DND-41 (cell line): ENCODE measurements around the gene TMLHE.

ENCODE experiments used
- CTCF ChIP-seq: IDR thresholded peaks from 2 replicates; pipeline ENCODE4 v1.5.1; 2012; ENCODE audit warnings: borderline replicate concordance, low read length, moderate library complexity, mild to moderate bottlenecking; ENCODE audit not compliant: poor library complexity, severe bottlenecking; ENCODE audit errors: extremely low read depth
- EZH2 ChIP-seq: IDR thresholded peaks from 3 replicates; pipeline ENCODE4 v1.6.1; 2012; ENCODE audit warnings: borderline replicate concordance, low read depth, mild to moderate bottlenecking, moderate library complexity, low read length, inconsistent platforms; ENCODE audit not compliant: severe bottlenecking

DNA sequence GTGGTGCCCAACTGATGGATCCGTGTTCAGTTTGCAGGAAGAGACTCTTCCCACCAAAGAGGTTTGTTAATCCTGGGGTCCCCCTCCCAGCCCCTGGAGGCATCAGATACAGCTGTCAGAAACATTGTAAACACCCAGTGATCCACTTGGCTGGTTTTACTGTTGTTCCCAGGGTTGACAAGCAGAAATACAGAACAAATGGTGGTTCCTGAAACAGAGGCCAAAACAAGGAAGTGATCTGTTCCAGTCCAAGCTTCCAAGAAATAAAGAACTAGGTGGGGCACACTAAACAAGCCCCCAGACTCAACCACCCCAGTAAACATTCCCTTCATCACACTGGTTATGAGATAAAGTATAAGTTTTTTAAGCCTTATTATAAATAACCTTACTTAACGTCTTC is 1.4 kb downstream of the TMLHE start:
- TF ChIP-seq EZH2 (no peak), CTCF (no peak)
